DMS114 treated with DMSO at 0.1 percent for 48 hours (cell line): Measurements from ENCODE around the gene ZSWIM7.
"Not testable (repeated sequence)": the region's sequence is repeated elsewhere in the genome, so short reads cannot be mapped to it uniquely, and the experiment has no call there.

Source experiments
- DNase-seq: peaks from one replicate; lab custom pipeline; 2025; ENCODE audit not compliant: unreplicated experiment; lab: John Stamatoyannopoulos, UW

ZSWIM7 gene

DNA sequence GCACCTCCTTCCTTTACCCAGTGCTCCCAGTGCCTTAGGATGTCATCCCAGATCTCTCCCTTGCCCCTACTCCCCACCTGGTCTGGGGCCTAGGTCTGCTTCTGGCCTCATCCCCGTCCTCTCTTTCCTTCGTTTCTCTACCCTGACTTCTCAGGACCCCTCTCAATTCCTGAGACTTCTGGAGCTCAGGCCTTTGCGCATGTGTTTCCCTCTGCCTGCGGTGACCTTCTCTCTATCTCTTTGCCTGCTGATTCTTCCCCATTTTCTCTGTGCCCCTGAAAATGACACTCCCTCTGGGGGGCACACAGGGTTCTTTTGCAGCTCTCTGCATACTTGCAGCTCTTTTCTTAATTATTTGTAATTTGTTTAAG is 41.0 kb downstream of the ZSWIM7 start:
- no peak for DNase-seq

GRCh38 chr17:15957608-15958307 is 41.7 kb downstream of the ZSWIM7 start:
- DNase-seq: no peak

- DNase-seq: no peak
These were observed 42.3 kb downstream of the ZSWIM7 start for GRCh38 chr17:15957206-15957605.

DNA sequence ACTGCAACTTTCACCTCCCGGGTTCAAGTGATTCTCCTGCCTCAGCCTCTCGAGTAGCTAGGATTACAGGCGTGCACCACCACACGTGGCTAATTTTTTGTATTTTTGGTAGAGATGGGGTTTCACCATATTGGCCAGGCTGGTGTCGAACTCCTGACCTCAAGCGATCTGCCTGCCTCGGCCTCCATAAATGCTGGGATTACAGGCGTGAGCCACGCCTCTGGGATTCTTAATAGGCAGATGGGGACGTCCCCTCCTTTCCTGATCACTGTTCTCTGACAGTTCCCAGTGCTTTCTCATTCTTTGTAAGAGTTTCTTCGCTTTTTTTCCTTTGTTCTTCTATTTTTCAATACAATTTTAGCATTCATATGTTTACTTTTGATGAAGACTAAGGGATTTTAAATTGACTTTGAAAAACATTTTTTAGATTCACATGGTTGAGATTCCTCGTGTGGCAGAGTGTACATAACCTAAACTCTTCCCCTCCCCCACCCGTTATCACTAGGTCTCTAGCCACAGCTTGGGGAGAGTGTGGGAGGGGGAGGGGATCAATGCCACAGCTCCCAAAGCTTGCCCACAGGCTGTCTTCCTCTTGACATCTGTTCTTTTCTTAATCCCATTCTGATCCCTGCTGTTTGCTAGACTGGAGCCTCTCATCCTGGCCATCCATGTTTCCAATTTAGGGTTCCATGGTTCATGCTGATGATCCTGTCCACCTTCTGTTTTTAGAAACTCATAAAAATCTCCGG is 43.5 kb downstream of the ZSWIM7 start:
- DNase-seq: no peak

GRCh38 chr17:15954222-15954621 is 45.3 kb downstream of the ZSWIM7 start:
- no peak for DNase-seq

DNA sequence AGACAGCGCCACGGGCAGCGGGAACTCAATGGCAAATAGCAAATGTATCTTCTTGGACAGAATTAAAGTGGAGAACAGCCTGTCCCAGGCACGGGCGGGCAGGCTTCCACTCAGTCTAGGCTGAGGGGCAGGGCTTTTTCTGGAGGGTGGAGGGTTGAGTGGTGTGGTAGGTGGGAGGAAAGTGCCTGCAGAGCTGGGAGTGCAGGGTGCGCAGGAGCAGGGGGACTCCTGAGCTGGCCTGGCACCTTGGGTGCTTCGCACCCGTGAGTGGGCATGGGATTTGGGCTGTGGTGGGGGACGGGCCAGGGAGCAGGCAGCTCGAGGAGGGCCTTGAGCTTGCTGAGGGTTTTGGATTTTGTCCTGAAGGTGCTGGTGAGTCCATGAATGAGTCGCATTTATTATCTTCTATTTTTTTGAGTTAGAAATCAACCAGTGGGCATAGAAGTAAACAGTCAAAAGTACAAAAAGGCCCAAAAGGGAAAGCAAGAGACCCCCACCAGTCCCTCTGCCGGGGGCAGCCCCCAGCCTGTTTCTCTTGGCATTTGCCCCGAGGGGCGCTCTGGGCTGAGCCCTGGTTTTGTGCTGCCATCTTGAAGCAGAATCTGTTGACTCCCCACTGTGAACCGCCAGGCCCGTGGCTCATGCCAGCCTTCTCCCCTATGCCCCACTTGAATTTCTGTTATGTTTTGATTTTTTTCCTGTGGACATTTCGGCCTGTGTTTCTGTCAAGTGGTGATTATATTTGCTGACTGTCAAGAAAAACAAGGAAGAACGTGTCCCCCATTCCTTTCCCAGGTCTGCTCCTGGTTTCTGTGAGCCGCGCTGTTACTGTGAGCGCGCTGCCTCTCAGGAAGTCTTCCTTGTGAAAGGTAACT is 46.4 kb downstream of the ZSWIM7 start:
- no peak for DNase-seq

DNA sequence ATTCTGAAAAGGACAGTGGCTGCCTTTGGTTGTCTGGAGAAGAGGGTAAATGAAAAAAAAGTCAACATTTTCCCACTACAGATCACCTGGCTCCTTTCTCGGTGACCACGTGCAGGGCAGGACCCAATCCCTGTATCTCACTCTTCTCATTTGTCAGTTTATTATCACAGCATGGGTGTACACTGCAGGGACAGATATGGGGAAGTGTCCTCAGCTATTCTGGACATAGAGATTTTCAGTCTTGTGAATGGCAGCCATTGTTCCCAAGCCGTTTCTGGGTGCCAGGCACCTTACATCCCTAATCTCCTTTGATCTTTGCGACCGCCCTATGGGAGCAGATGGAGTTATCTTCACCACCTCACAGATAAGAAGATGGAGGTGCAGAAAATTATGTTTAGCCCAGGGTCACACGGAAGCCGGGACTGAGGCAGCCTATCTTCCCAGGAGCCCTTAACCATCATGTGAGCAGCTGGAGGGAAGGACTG is 47.4 kb downstream of the ZSWIM7 start:
- no peak for DNase-seq

- no peak for DNase-seq
These were observed 48.0 kb downstream of the ZSWIM7 start for GRCh38 chr17:15951368-15952047.

DNA sequence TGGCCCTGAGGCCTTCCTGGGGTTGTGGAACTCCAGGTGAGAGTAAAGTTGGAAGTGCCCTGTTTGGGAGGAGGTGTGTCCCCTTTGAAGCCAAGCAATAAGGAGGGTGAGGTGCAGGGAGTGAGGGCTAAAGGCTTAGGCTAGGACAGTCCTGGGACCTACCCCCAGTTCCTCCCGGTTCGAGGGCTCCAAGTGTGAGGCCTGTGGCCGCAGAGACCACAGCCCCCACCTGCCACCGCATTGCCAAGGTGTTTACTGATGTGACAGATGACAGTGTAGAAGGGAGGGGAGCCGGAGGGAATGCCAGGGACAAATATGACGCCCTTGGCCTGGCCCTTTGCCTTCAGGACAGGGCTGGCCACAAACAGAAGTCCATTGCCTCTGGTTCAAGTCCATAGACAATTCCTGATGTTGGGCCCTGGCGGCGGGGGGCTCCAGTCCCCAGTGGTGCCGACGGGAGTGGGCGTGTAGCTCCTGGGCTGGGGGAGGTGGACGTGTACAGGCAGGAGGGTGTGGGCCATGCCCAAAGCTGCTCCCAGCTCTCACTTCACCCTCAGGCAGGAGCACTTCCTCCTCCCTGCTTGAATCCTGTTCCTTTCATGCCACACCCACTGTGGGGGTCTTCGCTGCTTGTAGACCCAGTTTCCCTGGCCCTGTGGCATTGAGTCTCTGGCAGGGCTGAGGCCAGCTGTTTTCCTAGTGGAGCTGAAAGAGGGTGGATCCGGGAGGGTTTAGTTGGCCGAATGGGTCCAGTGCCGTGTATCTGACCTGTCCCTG is 51.3 kb downstream of the ZSWIM7 start:
- no peak for DNase-seq

- no peak for DNase-seq
These were observed 52.2 kb downstream of the ZSWIM7 start for GRCh38 chr17:15947271-15947670.

GRCh38 chr17:15946611-15947120 is 52.8 kb downstream of the ZSWIM7 start:
- DNase-seq: no peak

GRCh38 chr17:15945527-15946191 is 53.8 kb downstream of the ZSWIM7 start:
- no peak for DNase-seq

GRCh38 chr17:15944759-15945526 is 54.6 kb downstream of the ZSWIM7 start, which contains the start of gene ADORA2B:
ADORA2B (plus strand) TSS chr17:15945130; CDS start chr17:15945249, 119 bp downstream.
- DNase-seq: no peak

DNA sequence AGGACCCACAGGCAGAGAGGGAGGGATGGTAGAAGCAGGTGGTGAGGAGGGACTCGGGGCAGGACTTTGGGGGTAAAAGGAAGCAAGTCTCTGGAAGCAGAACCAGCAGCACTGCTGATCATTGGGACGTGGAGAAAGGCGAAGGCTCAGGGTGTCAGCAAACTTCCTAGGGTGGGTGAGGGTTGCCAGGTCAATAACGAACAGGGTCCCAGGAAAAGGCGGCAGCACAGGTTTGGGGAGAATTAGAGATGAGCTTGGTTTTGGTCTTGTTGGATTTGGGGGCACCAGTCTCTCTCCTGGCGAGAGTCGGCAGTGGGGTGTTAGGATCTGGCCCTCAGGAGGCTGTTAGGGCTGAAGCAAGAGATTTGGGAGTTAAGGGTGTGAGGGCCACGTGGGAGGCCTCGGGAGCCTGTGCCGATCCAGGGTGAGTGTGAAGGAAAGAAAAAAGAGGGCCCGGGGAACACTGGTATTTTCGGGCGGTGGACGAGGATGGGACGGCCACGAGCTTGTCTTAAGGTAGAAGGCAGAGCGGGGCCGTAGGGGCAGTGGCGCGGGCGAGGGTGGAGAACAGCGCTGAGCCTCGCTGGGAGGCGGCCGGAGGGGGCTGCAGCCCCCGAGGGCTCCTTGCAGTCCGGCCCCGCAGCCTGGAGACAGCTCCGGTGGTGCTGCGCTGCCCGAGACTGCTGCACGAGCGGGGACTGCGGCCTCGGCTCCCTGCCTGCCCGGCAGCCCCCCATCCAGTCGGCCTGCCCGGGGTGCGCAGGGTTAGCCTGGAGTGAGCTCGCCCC is 55.3 kb downstream of the ZSWIM7 start:
- no peak for DNase-seq

- DNase-seq: no peak
These were observed 57.2 kb downstream of the ZSWIM7 start for GRCh38 chr17:15942207-15942833.

DNA sequence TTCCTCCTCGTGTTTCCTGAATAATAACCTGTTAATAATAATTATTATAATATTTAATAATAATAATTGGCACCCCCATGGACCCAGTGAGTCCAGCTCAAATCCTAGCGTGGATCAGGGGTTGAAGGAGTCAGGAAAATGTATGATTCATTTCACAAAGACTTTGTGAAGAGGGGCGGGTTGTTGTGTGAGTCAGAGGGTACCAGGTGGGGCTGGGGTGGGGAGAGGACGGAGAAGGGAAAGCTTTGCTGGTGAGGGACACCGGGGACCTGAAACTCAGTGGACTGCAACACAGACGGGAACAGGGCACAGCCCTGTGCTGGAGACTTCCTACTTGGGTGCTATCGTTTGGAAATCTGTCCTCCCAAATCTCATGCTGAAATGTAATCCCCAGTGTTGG is 57.7 kb downstream of the ZSWIM7 start:
- DNase-seq: no peak

GRCh38 chr17:15936481-15936880 is 63.0 kb downstream of the ZSWIM7 start:
- not testable (repeated sequence) for DNase-seq
